ENCODE results near the gene FLOT2. TPM values are rescaled to one million over a fixed set of nuclear protein-coding genes. Genes with fewer than 3 reads are reported as not detected.
"Not testable (repeated sequence)": the region's sequence is repeated elsewhere in the genome, so short reads cannot be mapped to it uniquely, and the experiment has no call there.

Gene FLOT2
- polyA plus RNA-seq, 2 of the 4 experiments (the other 2 are of a cell fraction), result 66.4 to 78.6 TPM

DNA sequence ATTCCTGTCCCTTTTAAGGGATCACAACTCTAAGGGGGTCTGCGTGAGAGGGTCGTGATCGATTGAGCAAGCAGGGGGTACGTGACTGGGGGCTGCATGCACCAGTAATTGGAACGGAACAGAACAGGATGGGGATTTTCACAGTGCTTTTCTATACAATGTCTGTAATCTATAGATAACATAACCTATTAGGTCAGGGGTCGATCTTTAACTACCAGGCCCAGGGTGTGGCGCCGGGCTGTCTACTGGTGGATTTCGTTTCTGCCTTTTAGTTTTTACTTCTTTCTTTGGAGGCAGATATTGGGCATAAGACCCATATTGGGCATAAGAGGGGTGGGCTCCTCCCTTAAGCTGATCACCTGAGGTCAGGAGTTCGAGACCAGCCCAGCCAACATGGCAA is 61.0 kb downstream of the FLOT2 start:
- ATAC-seq; H3K27ac ChIP-seq; H3K4me3 ChIP-seq; DNase-seq (ENCODE audit: low read depth in 1 of 2, low spot score in 1 of 2); H3K4me2 ChIP-seq; H3K9me3 ChIP-seq; POLR2A ChIA-PET; H3K4me1 ChIP-seq; FAIRE-seq: not testable (repeated sequence)
- CTCF ChIA-PET, result interaction anchor here (1.7 to 4.0 kb wide), 2 partner anchors 17 to 73 kb away, joined by 4 to 18 read pairs; no protein-coding TSS in a partner anchor
- 91% methylated on average over 10 of the region's 10 CpGs for WGBS (ENCODE audit: missing lambda C conversion rate)

DNA sequence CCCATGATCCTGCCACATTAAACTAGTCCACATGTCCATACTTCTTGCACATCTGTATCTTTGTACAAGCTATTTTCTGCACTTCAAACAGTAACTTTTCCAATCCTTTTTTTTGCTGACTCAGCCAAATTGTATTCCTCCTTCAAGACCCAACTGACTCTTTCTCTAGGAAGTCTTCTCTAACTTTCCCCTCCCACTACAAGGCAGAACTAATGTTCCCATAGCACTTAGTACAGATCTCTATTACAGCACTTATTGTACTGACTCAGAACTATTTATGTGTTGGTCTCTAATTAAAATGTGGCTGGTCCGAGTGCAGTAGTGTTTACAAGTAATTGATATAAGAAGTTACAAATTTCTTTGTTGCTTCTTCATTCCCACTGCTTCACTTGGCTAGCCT is 63.1 kb downstream of the FLOT2 start:
- POLR2A ChIA-PET, result no interaction called here

More for the DNA sequence above, 63.1 kb downstream of the FLOT2 start:
- CTCF ChIA-PET, result interaction anchor here (1.5 kb wide), 1 partner anchor 107 kb away, joined by 7 read pairs; no protein-coding TSS in a partner anchor
- Histone ChIP-seq H3K9me3 (no peaks in the 10 kb centered on the region), H3K4me2 (no peak overlapping the region), H3K27ac (no peak overlapping the region), H3K4me1 (no peaks in the 10 kb centered on the region), H3K4me3 (no peak overlapping the region)
- 96% methylated on average over 1 of the region's 1 CpG for WGBS (ENCODE audit: missing lambda C conversion rate)
- FAIRE-seq, result no peak
- TF ChIP-seq MAFK (IDR thresholded peaks at IDR 0.05; ENCODE audit: partially characterized antibody) (peak; percentile 100), RAD21 (conservative IDR thresholded peaks at IDR 0.05 in 1 of 2, IDR thresholded peaks at IDR 0.05 in 1 of 2) (no peak), BHLHE40 (IDR thresholded peaks at IDR 0.05; ENCODE audit: low read depth, low read length) (no peak)
- no peak for ATAC-seq
- DNase-seq (ENCODE audit: low read depth in 1 of 2, low spot score in 1 of 2), result no peak

Small RNA genes within 50 kb of the gene (small RNA-seq; reads per million reads assigned to genes)
- 0 reads per million in 6 experiments for gene RF00019

Other genes starting within 250 kb of the FLOT2 start
- 87.9 and 113 TPM in 2 replicates for gene SDF2, start 235.8 kb downstream of the FLOT2 start, polyA plus RNA-seq (2011; rRNA removed)
- gene SDF2, start 235.8 kb downstream of the FLOT2 start, polyA plus RNA-seq (2017; fragmentation: RNase III; extraction: RNeasy Plus Mini Kit Qiagen cat#74134 plus additional on column Dnase treatment), result 86.0 to 96.4 TPM (median 93.8 TPM) in 3 replicates
- gene SUPT6H, start 235.5 kb downstream of the FLOT2 start, polyA plus RNA-seq (2011; rRNA removed), result 51.4 and 61.0 TPM in 2 replicates
- 63.8 to 64.6 TPM (median 64.2 TPM) in 3 replicates for gene SUPT6H, start 235.5 kb downstream of the FLOT2 start, polyA plus RNA-seq (2017; fragmentation: RNase III; extraction: RNeasy Plus Mini Kit Qiagen cat#74134 plus additional on column Dnase treatment)
- 3.8 and 4.0 TPM in 2 replicates for gene PROCA1, start 185.8 kb downstream of the FLOT2 start, polyA plus RNA-seq (2011; rRNA removed)
- gene PROCA1, start 185.8 kb downstream of the FLOT2 start, polyA plus RNA-seq (2017; fragmentation: RNase III; extraction: RNeasy Plus Mini Kit Qiagen cat#74134 plus additional on column Dnase treatment), result 2.5 to 4.9 TPM (median 4.2 TPM) in 3 replicates
- gene RAB34, start 179.9 kb downstream of the FLOT2 start, polyA plus RNA-seq (2011; rRNA removed), result 288 and 328 TPM in 2 replicates
- gene RAB34, start 179.9 kb downstream of the FLOT2 start, polyA plus RNA-seq (2017; fragmentation: RNase III; extraction: RNeasy Plus Mini Kit Qiagen cat#74134 plus additional on column Dnase treatment), result 207 to 212 TPM (median 211 TPM) in 3 replicates
- 2,521 and 2,887 TPM in 2 replicates for gene RPL23A, start 177.7 kb downstream of the FLOT2 start, polyA plus RNA-seq (2011; rRNA removed)
- gene RPL23A, start 177.7 kb downstream of the FLOT2 start, polyA plus RNA-seq (2017; fragmentation: RNase III; extraction: RNeasy Plus Mini Kit Qiagen cat#74134 plus additional on column Dnase treatment), result 1,026 to 1,151 TPM (median 1,061 TPM) in 3 replicates
- gene TLCD1, start 171.5 kb downstream of the FLOT2 start, polyA plus RNA-seq (2011; rRNA removed), result 83.3 and 86.7 TPM in 2 replicates
- gene TLCD1, start 171.5 kb downstream of the FLOT2 start, polyA plus RNA-seq (2017; fragmentation: RNase III; extraction: RNeasy Plus Mini Kit Qiagen cat#74134 plus additional on column Dnase treatment), result 36.7 to 43.9 TPM (median 37.7 TPM) in 3 replicates
- 5.1 and 7.7 TPM in 2 replicates for gene NEK8, start 168.9 kb downstream of the FLOT2 start, polyA plus RNA-seq (2011; rRNA removed)
- 4.2 to 5.8 TPM (median 5.3 TPM) in 3 replicates for gene NEK8, start 168.9 kb downstream of the FLOT2 start, polyA plus RNA-seq (2017; fragmentation: RNase III; extraction: RNeasy Plus Mini Kit Qiagen cat#74134 plus additional on column Dnase treatment)
- 64.0 and 70.2 TPM in 2 replicates for gene TRAF4, start 153.7 kb downstream of the FLOT2 start, polyA plus RNA-seq (2011; rRNA removed)
- gene TRAF4, start 153.7 kb downstream of the FLOT2 start, polyA plus RNA-seq (2017; fragmentation: RNase III; extraction: RNeasy Plus Mini Kit Qiagen cat#74134 plus additional on column Dnase treatment), result 65.0 to 68.2 TPM (median 66.0 TPM) in 3 replicates
- gene FAM222B, start 54.9 kb downstream of the FLOT2 start, polyA plus RNA-seq (2011; rRNA removed), result 10.7 and 15.3 TPM in 2 replicates
- gene FAM222B, start 54.9 kb downstream of the FLOT2 start, polyA plus RNA-seq (2017; fragmentation: RNase III; extraction: RNeasy Plus Mini Kit Qiagen cat#74134 plus additional on column Dnase treatment), result 14.3 to 15.6 TPM (median 14.7 TPM) in 3 replicates
- 88.3 and 123 TPM in 2 replicates for gene ERAL1, start 42.7 kb downstream of the FLOT2 start, polyA plus RNA-seq (2011; rRNA removed)
- 78.8 to 80.2 TPM (median 78.9 TPM) in 3 replicates for gene ERAL1, start 42.7 kb downstream of the FLOT2 start, polyA plus RNA-seq (2017; fragmentation: RNase III; extraction: RNeasy Plus Mini Kit Qiagen cat#74134 plus additional on column Dnase treatment)
- 7.0 and 7.3 TPM in 2 replicates for gene DHRS13, start 5.3 kb upstream of the FLOT2 start, polyA plus RNA-seq (2011; rRNA removed)
- gene DHRS13, start 5.3 kb upstream of the FLOT2 start, polyA plus RNA-seq (2017; fragmentation: RNase III; extraction: RNeasy Plus Mini Kit Qiagen cat#74134 plus additional on column Dnase treatment), result 3.5 to 4.9 TPM (median 4.8 TPM) in 3 replicates
- gene PHF12, start 53.8 kb upstream of the FLOT2 start, polyA plus RNA-seq (2011; rRNA removed), result 25.3 and 29.3 TPM in 2 replicates
- 28.0 to 31.9 TPM (median 29.9 TPM) in 3 replicates for gene PHF12, start 53.8 kb upstream of the FLOT2 start, polyA plus RNA-seq (2017; fragmentation: RNase III; extraction: RNeasy Plus Mini Kit Qiagen cat#74134 plus additional on column Dnase treatment)
- not detected in 2 replicates for gene SEZ6, start 108.3 kb upstream of the FLOT2 start, polyA plus RNA-seq (2011; rRNA removed)
- gene SEZ6, start 108.3 kb upstream of the FLOT2 start, polyA plus RNA-seq (2017; fragmentation: RNase III; extraction: RNeasy Plus Mini Kit Qiagen cat#74134 plus additional on column Dnase treatment), result not detected in 3 replicates
- gene PIPOX, start 145.4 kb upstream of the FLOT2 start, polyA plus RNA-seq (2011; rRNA removed), result 0.94 and 1.4 TPM in 2 replicates
- gene PIPOX, start 145.4 kb upstream of the FLOT2 start, polyA plus RNA-seq (2017; fragmentation: RNase III; extraction: RNeasy Plus Mini Kit Qiagen cat#74134 plus additional on column Dnase treatment), result 0.28 to 0.49 TPM (median 0.39 TPM) in 3 replicates

All from A549 (cell line).